Thoracic aorta (tissue), 2 donors: ENCODE measurements around the gene CACNA1I. TPM values are rescaled to one million over a fixed set of nuclear protein-coding genes. Genes with fewer than 3 reads are reported as not detected.

Experiments
- ATAC-seq: fragments of 150-250 bp; one replicate; pipeline ENCODE4 v1.8.0; 2017; ENCODE audit warnings: low read depth; ENCODE audit not compliant: insufficient number of reproducible peaks, low FRiP score
- DNase-seq: peaks from one replicate; pipeline ENCODE4 v3.0.0-alpha.2; 2020; ENCODE audit warnings: low spot score
- H3K27ac ChIP-seq, 2 donors: fragments of 200-600 bp; sonication (generic); 1 replicate in 1 of 2; 2 replicates in 1 of 2; pipeline ENCODE4 v1.5.1; 2016; ENCODE audit warnings: mild to moderate bottlenecking in 2 of 2, moderate library complexity in 2 of 2
- H3K27me3 ChIP-seq: fragments of 200-600 bp; sonication (generic); replicated peaks from 2 replicates; pipeline ENCODE4 v1.6.0; 2016; ENCODE audit warnings: mild to moderate bottlenecking; ENCODE audit not compliant: insufficient read depth
- H3K36me3 ChIP-seq: fragments of 200-600 bp; sonication (generic); one replicate; pipeline ENCODE4 v1.5.1; 2016
- H3K4me1 ChIP-seq, 2 donors: fragments of 200-600 bp; sonication (generic); 1 replicate in 1 of 2; 2 replicates in 1 of 2; pipeline versions ENCODE4 v1.5.1 to v1.6.0; 2016; ENCODE audit warnings: low read depth in 2 of 2, mild to moderate bottlenecking in 1 of 2; ENCODE audit not compliant: control insufficient read depth in 1 of 2
- H3K4me3 ChIP-seq: fragments of 200-600 bp; sonication (generic); 2 replicates; pipeline ENCODE4 v1.5.1; 2016; ENCODE audit warnings: mild to moderate bottlenecking
- H3K9me3 ChIP-seq: fragments of 200-600 bp; sonication (generic); 2 replicates; pipeline ENCODE4 v1.5.1; 2016
- total RNA-seq, 2 donors: library from RNA; depleted of rRNA; stranded (reverse); fragments of >200 nt; gene quantifications; one replicate each; pipeline versions ENCODE4 v1.1.0 to v1.2.3, GENCODE V29; 2016
- TF ChIP-seq, protein P1 (sequence below): fragments of 200-600 bp; sonication (generic); IDR thresholded peaks from one replicate; pipeline ENCODE4 v1.5.1; 2019; ENCODE audit warnings: antibody characterized with exemption

CACNA1I gene
- total RNA-seq, 2 donors from 2014 or later: 0.14 to 0.21 TPM

DNA sequence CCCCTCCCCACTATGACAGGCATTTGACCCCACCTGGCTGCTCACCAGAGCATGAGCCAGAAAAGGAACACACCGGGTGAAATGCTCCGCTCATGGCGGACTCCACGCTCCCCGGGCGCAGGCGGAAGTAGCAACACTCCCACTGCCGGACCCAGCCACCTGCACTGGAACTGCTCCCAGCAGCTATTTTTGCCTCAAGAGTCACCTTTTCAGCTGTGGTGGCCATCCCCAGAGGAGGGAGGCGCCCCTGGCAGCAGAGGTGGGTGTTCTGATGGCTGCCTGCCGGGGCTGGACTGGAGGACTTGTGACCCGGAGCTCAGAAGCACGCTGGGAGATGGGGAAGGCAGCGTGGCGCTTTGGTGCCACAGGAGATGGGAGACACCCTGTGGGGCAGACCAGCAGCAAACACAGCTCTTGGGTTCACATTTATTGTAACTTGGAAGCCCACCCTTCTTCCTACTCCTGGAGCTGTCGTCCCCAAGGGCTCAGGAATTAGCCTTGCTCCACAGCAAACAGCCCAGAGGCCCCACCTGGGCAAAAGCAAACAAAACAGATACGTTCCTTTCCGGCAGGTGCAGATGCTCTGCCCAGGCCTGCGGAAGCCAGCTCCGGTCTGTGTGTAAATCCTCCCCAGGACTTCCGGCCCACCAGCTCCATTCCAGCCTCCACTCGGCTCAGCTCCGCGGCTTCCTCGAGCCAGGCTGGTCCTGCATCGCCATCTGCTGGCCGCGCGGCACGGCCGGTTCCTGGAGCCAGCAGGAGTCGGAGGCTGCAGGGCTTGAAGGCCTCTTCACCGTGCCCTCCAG lies 41.7 kb upstream of the CACNA1I start:
- peaks cover 35 to 79% of the 10 kb centered on the region in 2 donors for H3K4me1 ChIP-seq
- peak overlapping the region; percentile 17 to 41 for H3K27ac ChIP-seq
- ATAC-seq (peak; percentile 22), DNase-seq (peak; percentile 59)
- TF ChIP-seq, protein P1, sequence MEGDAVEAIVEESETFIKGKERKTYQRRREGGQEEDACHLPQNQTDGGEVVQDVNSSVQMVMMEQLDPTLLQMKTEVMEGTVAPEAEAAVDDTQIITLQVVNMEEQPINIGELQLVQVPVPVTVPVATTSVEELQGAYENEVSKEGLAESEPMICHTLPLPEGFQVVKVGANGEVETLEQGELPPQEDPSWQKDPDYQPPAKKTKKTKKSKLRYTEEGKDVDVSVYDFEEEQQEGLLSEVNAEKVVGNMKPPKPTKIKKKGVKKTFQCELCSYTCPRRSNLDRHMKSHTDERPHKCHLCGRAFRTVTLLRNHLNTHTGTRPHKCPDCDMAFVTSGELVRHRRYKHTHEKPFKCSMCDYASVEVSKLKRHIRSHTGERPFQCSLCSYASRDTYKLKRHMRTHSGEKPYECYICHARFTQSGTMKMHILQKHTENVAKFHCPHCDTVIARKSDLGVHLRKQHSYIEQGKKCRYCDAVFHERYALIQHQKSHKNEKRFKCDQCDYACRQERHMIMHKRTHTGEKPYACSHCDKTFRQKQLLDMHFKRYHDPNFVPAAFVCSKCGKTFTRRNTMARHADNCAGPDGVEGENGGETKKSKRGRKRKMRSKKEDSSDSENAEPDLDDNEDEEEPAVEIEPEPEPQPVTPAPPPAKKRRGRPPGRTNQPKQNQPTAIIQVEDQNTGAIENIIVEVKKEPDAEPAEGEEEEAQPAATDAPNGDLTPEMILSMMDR: peak; percentile 90
- H3K9me3 ChIP-seq: no peaks in the 10 kb centered on the region
- peak overlapping the region; percentile 53 for H3K4me3 ChIP-seq
- peaks cover 13% of the 10 kb centered on the region for H3K36me3 ChIP-seq
- no peaks in the 10 kb centered on the region for H3K27me3 ChIP-seq

DNA sequence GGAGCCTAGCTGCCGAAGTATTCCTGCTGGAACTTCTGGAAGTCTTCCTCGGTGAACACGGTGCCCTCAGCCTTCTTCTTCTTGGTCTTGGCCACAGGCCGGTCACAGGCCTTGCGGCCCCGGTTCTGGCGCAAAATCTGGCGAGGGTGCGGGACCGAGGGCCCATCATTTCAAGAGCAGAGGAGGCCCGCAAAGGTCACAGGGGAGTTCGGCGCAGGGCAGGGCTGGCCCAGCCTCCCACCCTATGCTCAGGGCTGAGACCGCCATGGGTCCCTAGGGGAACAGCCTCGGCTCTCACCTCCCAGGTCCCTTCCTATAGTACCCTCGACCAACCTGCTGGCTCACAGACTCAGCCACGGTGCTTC lies 41.1 kb upstream of the CACNA1I start:
- DNase-seq (no peak), ATAC-seq (no peak)
- Histone ChIP-seq H3K4me3 (peak overlapping the region; percentile 53), H3K27me3 (no peaks in the 10 kb centered on the region), H3K9me3 (no peaks in the 10 kb centered on the region), H3K36me3 (peaks cover 7% of the 10 kb centered on the region), H3K27ac (no peak overlapping the region), H3K4me1 (peaks cover 29 to 74% of the 10 kb centered on the region in 2 donors)
- TF ChIP-seq, protein P1: no peak

DNA sequence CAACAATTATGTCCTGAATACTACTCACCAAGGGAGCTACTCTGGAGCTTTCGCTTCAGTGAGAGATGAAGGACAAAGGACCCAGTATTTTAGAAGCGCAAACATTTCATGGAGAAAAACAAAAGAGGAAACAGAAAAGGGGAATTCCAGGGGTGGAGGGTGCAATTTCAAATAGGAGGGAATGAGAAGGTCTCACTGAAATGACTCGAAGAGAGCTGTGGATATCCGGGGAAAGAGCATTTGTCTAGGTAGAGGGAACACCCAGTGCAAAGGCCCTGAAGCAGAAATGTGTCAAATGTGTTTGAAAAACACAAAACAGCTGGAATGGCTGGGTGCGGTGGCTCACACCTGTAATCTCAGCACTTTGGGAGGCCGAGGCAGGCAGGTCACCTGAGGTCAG lies 40.4 kb upstream of the CACNA1I start:
- H3K27me3 ChIP-seq: no peaks in the 10 kb centered on the region
- no peak for DNase-seq
- peaks cover 3% of the 10 kb centered on the region for H3K36me3 ChIP-seq
- no peak for ATAC-seq
- TF ChIP-seq, protein P1: no peak
- H3K4me3 ChIP-seq: no peak overlapping the region
- no peak overlapping the region for H3K27ac ChIP-seq
- H3K9me3 ChIP-seq: no peaks in the 10 kb centered on the region
- H3K4me1 ChIP-seq: peaks cover 28 to 74% of the 10 kb centered on the region in 2 donors

DNA sequence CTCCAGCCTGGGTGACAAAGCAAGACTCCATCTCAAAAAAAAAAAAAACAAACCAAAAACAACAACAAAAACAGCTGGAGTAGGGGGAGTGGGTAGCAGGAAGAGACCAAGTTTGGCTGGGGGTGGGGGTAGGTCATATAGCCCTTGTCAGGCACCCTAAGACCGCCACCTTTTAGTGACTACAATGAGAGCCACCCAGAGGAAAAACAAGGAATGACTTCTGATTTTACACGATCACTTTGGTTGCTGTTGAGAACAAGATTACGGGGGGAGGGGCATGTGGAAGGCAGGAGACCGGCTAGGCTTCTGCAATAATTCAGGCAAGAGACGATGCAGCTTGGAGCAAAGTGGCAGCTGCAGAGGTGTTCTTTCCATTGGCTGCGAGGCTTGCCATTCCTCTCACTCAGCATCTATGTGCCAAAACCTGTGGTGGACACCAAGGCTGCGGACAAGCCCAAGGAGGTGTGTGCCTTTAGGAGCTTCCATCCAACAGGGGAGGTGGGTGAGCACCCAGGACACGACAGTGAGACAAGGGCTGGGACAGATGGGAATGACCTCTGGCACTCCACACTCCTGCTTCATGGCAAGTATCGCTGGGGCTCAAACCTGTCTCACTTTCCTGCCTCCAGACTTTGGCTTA lies 39.7 kb upstream of the CACNA1I start:
- Histone ChIP-seq H3K36me3 (peaks cover 3% of the 10 kb centered on the region), H3K27me3 (no peaks in the 10 kb centered on the region), H3K4me3 (no peak overlapping the region), H3K27ac (no peak overlapping the region), H3K9me3 (no peaks in the 10 kb centered on the region), H3K4me1 (peaks cover 28 to 67% of the 10 kb centered on the region in 2 donors)
- DNase-seq (no peak), ATAC-seq (no peak)
- TF ChIP-seq, protein P1: no peak

DNA sequence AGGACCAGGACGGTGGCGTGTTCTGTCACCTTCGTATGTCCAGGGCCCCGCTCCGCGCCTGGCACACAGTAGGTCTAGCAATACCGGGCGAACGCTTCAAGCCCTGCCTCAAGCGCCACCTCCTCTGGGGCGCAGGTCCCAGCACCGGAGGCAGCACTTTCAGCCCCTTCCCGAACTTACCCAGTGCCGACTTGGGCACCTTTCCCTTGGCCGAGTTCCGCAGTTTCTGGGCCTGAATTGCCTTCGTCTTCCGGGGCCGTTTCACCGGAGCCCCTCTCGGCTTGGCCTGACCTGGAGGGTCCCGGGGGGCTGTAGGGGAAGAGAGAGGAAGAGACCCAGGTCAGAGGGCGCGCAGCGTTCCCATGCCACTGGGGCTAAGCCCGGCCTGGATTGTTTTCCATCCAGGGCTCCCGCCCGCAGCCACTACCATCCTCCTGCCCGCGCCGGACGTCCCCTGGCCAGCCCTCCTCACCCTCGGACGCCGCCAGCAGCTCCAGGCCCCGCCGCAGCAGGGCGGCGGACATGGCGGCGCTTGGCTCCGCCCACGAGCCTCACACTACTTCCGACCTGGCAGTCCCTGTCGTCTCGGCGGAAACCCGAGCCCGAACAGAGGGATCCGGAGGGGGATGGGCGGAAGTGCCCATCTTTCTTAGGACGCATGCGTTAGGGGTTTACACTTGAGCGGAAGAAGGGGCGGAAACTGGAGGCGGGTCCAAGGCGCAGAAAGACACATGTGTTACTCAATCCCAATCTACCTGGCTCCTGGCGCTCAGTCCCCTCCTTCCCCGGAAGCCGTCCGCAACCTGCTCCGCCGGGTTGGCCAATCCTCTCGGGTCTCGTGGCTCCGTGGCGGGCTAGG lies 38.1 kb upstream of the CACNA1I start, which contains the start of gene RPS19BP1:
TSS of gene RPS19BP1 (minus strand) at position 534 of the 859 bp plus-strand sequence. CDS start at position 524, 10 bp downstream.
- Histone ChIP-seq H3K36me3 (peaks cover 3% of the 10 kb centered on the region), H3K9me3 (no peaks in the 10 kb centered on the region), H3K27ac (peak within 1 kb of the TSS; percentile 80 to 85), H3K27me3 (no peaks in the 10 kb centered on the region), H3K4me1 (peaks cover 28 to 54% of the 10 kb centered on the region in 2 donors), H3K4me3 (peak within 1 kb of the TSS; percentile 81)
- peak; percentile 89 for ATAC-seq
- TF ChIP-seq, protein P1: no peak
- DNase-seq: peak; percentile 97
